Spinal cord (tissue), 10 donors: ENCODE results near the gene FTCDNL1. TPM values are rescaled to one million over a fixed set of nuclear protein-coding genes. Genes with fewer than 3 reads are reported as not detected.

Experiments
- DNase-seq, 6 donors: peaks; one replicate each; pipeline versions ENCODE4 v3.0.0 to v3.0.0-alpha.2; 2013 to 2015; ENCODE audit warnings: low spot score in 6 of 6, low read depth in 4 of 6
- H3K27ac ChIP-seq: one replicate; pipeline ENCODE4 v1.5.1; 2013; ENCODE audit warnings: low read depth, low read length, control low read depth
- H3K27me3 ChIP-seq: one replicate; pipeline ENCODE4 v1.6.1; 2013; ENCODE audit warnings: low read length; ENCODE audit not compliant: control insufficient read depth, insufficient read depth
- H3K36me3 ChIP-seq: one replicate; pipeline ENCODE4 v1.6.1; 2013; ENCODE audit warnings: low read length; ENCODE audit not compliant: control insufficient read depth, insufficient read depth
- H3K4me1 ChIP-seq: one replicate; pipeline ENCODE4 v1.6.1; 2013; ENCODE audit warnings: low read length; ENCODE audit not compliant: control insufficient read depth, insufficient read depth
- H3K4me3 ChIP-seq: one replicate; pipeline ENCODE4 v1.5.1; 2013; ENCODE audit warnings: low read depth, low read length, control low read depth
- H3K9me3 ChIP-seq: one replicate; pipeline ENCODE4 v1.6.1; 2013; ENCODE audit warnings: low read length; ENCODE audit not compliant: control insufficient read depth, insufficient read depth
- WGBS: methylation state at CpG from one replicate; pipeline ENCODE4 v1.1.5; 2013; ENCODE audit warnings: missing lambda C conversion rate; ENCODE audit not compliant: insufficient coverage; 5-methylcytosine and 5-hydroxymethylcytosine counted together
- polyA plus RNA-seq, 2 donors: library from polyadenylated mRNA; unstranded; fragments of 120-200 nt; gene quantifications; one replicate each; pipeline ENCODE4 v1.2.1, GENCODE V29; 2013; ENCODE audit not compliant: insufficient read length in 2 of 2
- small RNA-seq: library from RNA; depleted of rRNA; stranded (forward); fragments of <200 nt; gene quantifications from one replicate; pipeline ENCODE3, GENCODE V24; 2014; ENCODE audit warnings: low replicate concordance
- total RNA-seq, 2 donors: library from RNA; depleted of rRNA in 1 of 2; stranded (reverse); fragments of 120-200 nt in 1 of 2; fragments of >200 nt in 1 of 2; gene quantifications; one replicate each; pipeline versions ENCODE4 v1.2.3 to v1.2.4, GENCODE V29; 2013 to 2014
- donor health status: healthy.

The FTCDNL1 gene
- total and polyA plus RNA-seq, 4 donors: 2.2 to 6.1 (median 3.6) TPM

DNA sequence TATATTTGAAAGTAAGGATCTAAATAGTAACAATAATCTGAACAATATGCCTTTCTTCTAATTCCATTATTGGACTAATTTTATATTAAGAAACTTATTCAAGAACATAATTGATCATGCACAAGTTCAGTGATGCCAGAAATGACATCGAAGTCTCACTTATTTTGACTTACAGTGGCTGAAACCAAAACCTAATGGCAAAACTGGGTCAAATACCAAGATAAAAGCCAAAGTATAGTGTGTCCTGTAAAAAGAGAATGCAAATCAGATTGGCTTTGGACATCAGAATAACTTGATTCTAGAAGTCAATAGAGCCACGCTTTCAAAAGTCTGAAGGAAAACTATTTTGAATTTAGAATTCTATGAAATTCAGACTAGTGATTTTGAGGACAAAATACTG is 137.2 kb downstream of the FTCDNL1 start:
- Histone ChIP-seq H3K4me1 (no peaks in the 10 kb centered on the region), H3K4me3 (no peak overlapping the region), H3K27ac (no peak overlapping the region), H3K9me3 (no peaks in the 10 kb centered on the region), H3K36me3 (no peaks in the 10 kb centered on the region), H3K27me3 (no peaks in the 10 kb centered on the region)
- WGBS: 67% methylated on average over 1 of the region's 2 CpGs
- DNase-seq: no peak

DNA sequence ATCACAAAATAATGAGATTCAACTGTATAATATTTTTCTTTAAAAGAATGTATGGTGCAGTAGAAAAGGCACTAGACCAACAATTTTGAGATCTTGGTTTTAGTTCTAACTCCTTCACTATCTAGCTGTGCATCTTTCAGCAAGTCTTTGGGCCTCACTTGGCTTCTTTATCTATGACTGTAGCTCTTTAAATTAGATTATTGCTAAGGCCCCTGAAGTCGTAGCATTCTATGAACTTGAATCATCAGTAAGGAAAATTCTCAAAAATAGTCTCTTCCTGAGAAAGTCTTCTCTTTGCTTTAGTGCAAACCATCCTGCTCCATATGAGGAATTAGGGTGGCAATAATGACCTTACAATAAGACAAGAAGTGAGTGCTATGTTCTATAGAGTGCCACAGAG is 140.4 kb downstream of the FTCDNL1 start:
- Histone ChIP-seq H3K36me3 (no peaks in the 10 kb centered on the region), H3K4me3 (no peak overlapping the region), H3K27me3 (no peaks in the 10 kb centered on the region), H3K9me3 (no peaks in the 10 kb centered on the region), H3K4me1 (no peaks in the 10 kb centered on the region), H3K27ac (no peak overlapping the region)
- WGBS: no CpG with 5 or more reads among the region's 1 CpG
- DNase-seq: no peak

Small RNAs within 50 kb of the gene (small RNA-seq; reads per million reads assigned to genes)
- not detected for gene AC108032.1
- gene RN7SL717P: not detected

Other genes starting within 250 kb of the FTCDNL1 start
- gene C2orf69, start 60.1 kb upstream of the FTCDNL1 start, total RNA-seq: 10 to 100 TPM in 1 of 2 donors, 1 to 10 TPM in 1; 9.2 to 24.7 TPM
- gene C2orf69, start 60.1 kb upstream of the FTCDNL1 start, polyA plus RNA-seq: 10 to 100 TPM; 17.1 to 24.9 TPM
- 10 to 100 TPM; 11.2 to 14.4 TPM for gene TYW5, start 104.3 kb upstream of the FTCDNL1 start, total RNA-seq
- gene TYW5, start 104.3 kb upstream of the FTCDNL1 start, polyA plus RNA-seq: 10 to 100 TPM; 10.4 to 12.5 TPM
- 10 to 100 TPM; 15.6 to 17.1 TPM for gene MAIP1, start 104.4 kb upstream of the FTCDNL1 start, total RNA-seq
- gene MAIP1, start 104.4 kb upstream of the FTCDNL1 start, polyA plus RNA-seq: 10 to 100 TPM; 23.4 to 27.8 TPM